Cardiac fibroblast (primary cell): ENCODE results near the gene KCNB1.

ENCODE experiments used
- DNase-seq, 2 donors: peaks; one replicate each; pipeline versions ENCODE4 v3.0.0 to v3.0.0-alpha.2; 2010; ENCODE audit warnings: low read depth in 2 of 2
- H3K4me3 ChIP-seq, 2 donors: replicated peaks in 1 of 2; 1 replicate in 1 of 2; 2 replicates in 1 of 2; pipeline ENCODE4 v1.5.1; 2011; ENCODE audit warnings: low read depth in 2 of 2, low read length in 2 of 2, mild to moderate bottlenecking in 2 of 2, moderate library complexity in 1 of 2
- CTCF ChIP-seq: IDR thresholded peaks from one replicate; pipeline ENCODE4 v1.5.1; 2011; ENCODE audit warnings: low read depth, mild to moderate bottlenecking, low read length, inconsistent platforms

KCNB1 gene

DNA sequence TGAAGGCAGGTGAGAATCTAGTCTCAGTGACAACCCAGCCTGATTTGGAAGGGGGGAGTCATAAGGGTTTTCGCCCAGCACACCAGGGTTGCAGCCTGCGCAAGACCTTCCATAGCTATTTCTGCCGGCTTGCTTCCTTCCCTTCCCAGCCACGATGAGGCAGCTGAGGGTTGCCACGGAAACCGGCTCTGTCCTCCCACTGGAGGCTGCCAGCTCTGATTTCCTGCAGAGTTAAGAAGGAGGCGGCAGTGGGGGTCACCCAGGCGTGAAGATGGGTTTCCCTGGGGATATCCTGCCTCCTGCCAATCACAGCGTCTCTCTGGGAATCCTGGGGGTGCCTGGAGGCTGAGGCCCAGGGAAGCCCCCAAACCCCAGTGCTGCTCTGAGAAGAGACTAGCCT lies 23.1 kb upstream of the KCNB1 start:
- peak; percentile 55 to 68 for DNase-seq
- no peak overlapping the region for H3K4me3 ChIP-seq
- no peak for TF ChIP-seq CTCF

DNA sequence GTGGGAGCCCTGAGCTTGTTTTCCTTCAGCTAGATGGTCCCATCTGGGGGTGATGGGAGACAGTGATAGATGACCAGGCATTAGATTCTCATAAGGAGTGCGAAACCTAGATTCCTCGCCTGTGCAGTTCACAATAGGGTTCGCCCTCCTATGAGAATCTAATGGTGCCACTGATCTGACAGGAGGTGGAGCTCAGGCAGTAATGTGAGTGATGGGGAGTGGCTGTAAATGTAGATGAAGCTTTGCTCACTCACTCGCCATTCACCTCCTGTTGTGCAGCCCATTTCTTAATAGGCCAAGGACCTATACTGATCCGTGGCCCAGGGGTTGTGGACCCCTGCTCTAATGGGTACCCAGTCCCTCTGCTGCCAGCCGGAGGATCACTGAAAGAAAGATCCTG lies 20.7 kb upstream of the KCNB1 start:
- no peak for TF ChIP-seq CTCF
- H3K4me3 ChIP-seq, result no peak overlapping the region
- no peak for DNase-seq

DNA sequence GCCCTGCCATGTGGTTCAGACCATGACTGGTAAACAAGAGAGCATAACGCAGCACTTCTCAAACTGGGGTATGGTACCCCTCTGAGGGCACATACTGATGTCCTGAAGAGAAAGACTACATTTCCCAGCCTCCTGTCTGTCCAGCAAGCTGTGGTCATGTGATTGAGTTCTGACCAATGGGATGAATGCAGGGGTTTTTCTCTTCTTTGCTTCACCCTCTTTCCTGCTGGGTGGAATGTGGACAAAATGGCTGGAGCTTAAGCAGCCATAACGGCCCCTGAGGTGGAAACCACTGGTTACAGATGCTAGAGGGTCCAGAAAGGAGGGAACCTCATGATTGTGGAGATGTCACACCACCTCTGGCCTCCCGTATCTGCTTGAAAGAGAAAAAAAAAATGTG lies 19.4 kb upstream of the KCNB1 start:
- no peak overlapping the region for H3K4me3 ChIP-seq
- DNase-seq, result peak; percentile 30 to 50
- TF ChIP-seq CTCF, result no peak

- no peak overlapping the region for H3K4me3 ChIP-seq
- no peak for DNase-seq
- TF ChIP-seq CTCF, result no peak
These were observed 14.9 kb upstream of the KCNB1 start for GRCh38 chr20:49497398-49497669.

DNA sequence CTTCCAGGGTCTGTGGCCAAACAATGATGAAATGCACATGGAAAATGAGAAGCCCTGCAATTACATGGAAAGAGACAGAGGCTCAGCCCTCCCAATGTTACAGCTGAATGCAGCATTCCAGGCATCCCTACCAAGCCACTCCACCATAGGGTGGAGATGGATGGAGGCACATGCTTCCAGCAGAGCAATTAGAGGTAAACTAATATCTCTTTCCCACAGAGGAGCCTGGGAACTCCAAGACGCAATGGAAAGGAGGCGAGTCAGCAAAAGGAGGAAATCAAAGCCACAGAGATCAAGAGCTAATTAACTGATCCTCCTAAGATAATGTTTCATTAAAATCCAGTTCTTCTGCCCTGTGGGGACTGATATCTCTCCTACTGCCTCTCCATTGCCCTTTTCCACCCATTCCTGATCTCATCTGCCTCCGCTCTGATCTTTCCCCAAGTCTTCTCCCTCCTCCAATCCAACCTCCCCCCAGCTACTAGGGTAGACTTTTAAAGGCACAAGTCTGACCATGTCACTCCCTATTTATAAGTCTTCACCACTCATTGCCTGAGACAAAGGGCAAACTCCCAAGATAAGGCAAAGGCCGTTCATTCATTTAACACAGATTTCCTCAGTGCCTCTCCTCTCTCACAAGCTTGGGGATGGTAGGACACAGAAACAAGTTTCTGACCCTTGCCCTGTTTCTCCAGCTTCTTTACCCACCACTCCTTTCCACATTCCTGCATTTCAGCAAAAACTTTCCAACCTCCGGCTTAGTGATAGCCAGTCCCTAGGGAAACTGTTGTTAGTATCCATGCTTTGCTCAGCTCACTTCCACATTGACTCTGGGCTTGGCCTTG lies 14.3 kb upstream of the KCNB1 start:
- DNase-seq, result peak in 1 of 2 donors; percentile 39
- no peak overlapping the region for H3K4me3 ChIP-seq
- TF ChIP-seq CTCF, result no peak

DNA sequence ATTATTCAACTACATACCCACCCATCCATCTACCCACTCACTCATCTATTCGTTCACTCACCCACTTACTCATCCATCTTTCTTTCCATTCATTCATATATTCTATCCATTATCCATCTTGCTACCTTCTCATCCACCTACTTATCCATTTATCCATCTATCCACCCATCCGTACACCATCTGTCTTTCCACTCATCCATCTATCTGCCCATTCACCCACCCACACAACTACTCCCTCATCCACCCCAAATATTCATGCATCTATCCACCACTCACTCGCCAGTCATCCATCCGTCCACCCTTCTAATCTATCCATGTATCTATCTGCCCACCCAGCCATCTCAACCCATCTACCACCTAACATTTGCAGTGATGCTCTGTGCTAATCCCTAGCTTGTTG lies 13.6 kb upstream of the KCNB1 start:
- no peak for TF ChIP-seq CTCF
- no peak overlapping the region for H3K4me3 ChIP-seq
- no peak for DNase-seq

GRCh38 chr20:49490689-49491088 lies 8.2 kb upstream of the KCNB1 start:
- no peak for TF ChIP-seq CTCF
- no peak overlapping the region for H3K4me3 ChIP-seq
- DNase-seq, result no peak
